K562 (cell line): ENCODE measurements around the gene GIMAP8. TPM values are rescaled to one million over a fixed set of nuclear protein-coding genes. Genes with fewer than 3 reads are reported as not detected.

Experiments used
- CSDE1 ChIP-seq, 2 experiments: fragments of 450-650 bp; IDR thresholded peaks; 2 replicates each; pipeline ENCODE4 v1.6.1; 2016; ENCODE audit warnings: mild to moderate bottlenecking in 1 of 2
- ILK ChIP-seq: fragments of 450-650 bp; IDR thresholded peaks from 2 replicates; pipeline ENCODE4 v1.6.1; 2016; ENCODE audit warnings: missing genetic modification characterization, low read depth, mild to moderate bottlenecking, missing compliant biosample characterization, moderate library complexity, borderline replicate concordance
- JUNB ChIP-seq: fragments of 450-650 bp; formaldehyde crosslinking; conservative IDR thresholded peaks from 2 replicates; pipeline ENCODE4 v1.4.0; 2020; ENCODE audit warnings: mild to moderate bottlenecking
- KLF10 ChIP-seq: fragments of 250-450 bp; sonication (Bioruptor Pico); IDR thresholded peaks from 2 replicates; pipeline ENCODE4 v1.6.1; 2021; ENCODE audit warnings: matching md5 sums
- KLF16 ChIP-seq: IDR thresholded peaks from 2 replicates; pipeline ENCODE4 v1.6.1; 2016; ENCODE audit warnings: antibody characterized with exemption
- MAFG ChIP-seq: fragments of 450-650 bp; conservative IDR thresholded peaks from 2 replicates; pipeline ENCODE4 v1.6.1; 2016; ENCODE audit warnings: missing genetic modification characterization, missing compliant biosample characterization
- MTA2 ChIP-seq: fragments of 450-650 bp; IDR thresholded peaks from 2 replicates; pipeline ENCODE4 v1.6.1; 2016; ENCODE audit warnings: low read depth
- RBM17 ChIP-seq: fragments of 200-400 bp; formaldehyde crosslinking; IDR thresholded peaks from 2 replicates; pipeline ENCODE4 v1.6.1; 2017; ENCODE audit warnings: low read depth, mild to moderate bottlenecking, low read length, borderline replicate concordance
- RBM22 ChIP-seq: fragments of 200-400 bp; formaldehyde crosslinking; IDR thresholded peaks from 2 replicates; pipeline ENCODE4 v1.6.1; 2018; ENCODE audit warnings: low read length, low read depth; ENCODE audit not compliant: poor library complexity, severe bottlenecking
- SAP30 ChIP-seq: fragments of 200-600 bp; sonication (generic); IDR thresholded peaks from 2 replicates; pipeline ENCODE4 v1.6.1; 2012; ENCODE audit warnings: borderline replicate concordance, low read depth, mild to moderate bottlenecking, moderate library complexity, low read length, control low read depth, inconsistent platforms; ENCODE audit not compliant: insufficient read depth, poor library complexity, severe bottlenecking
- ZKSCAN1 ChIP-seq: fragments of 150-350 bp; IDR thresholded peaks from 2 replicates; pipeline ENCODE4 v1.6.1; 2016; ENCODE audit warnings: low read depth, low read length
- ZNF165 ChIP-seq: fragments of 250-450 bp; sonication (Bioruptor Pico); IDR thresholded peaks from 2 replicates; pipeline ENCODE4 v1.4.0; 2020; ENCODE audit warnings: borderline replicate concordance
- ZNF41 ChIP-seq: fragments of 250-450 bp; sonication (Bioruptor Pico); conservative IDR thresholded peaks from 2 replicates; pipeline ENCODE4 v1.4.0; 2020; ENCODE audit warnings: mild to moderate bottlenecking
- polyA plus RNA-seq, 8 experiments: library from polyadenylated mRNA; depleted of rRNA in 4 of 8; stranded (reverse) in 5 of 8; unstranded in 3 of 8; fragments of >200 nt; fragmentation: Nextera tagmentation in 2 of 8; fragmentation: Illumina TruSeq in 1 of 8; extraction: Ambion mirVana in 2 of 8; extraction: Trizol in 1 of 8; gene quantifications; 2 replicates each; pipeline versions ENCODE4 v1.2.1 to v1.2.3, GENCODE V29; 2011 to 2014; ENCODE audit warnings: inconsistent platforms in 1 of 8, missing spikeins in 1 of 8
- total RNA-seq, 7 experiments: library from RNA; depleted of rRNA in 6 of 7; stranded (reverse); fragments of >200 nt in 6 of 7; fragmentation: Illumina TruSeq in 2 of 7; extraction: Trizol in 2 of 7; gene quantifications; 2 replicates each; pipeline versions ENCODE4 v1.2.1 to v1.2.3, GENCODE V29; 2011 to 2021; ENCODE audit warnings: low replicate concordance in 1 of 7
- TF ChIP-seq, protein P1 (sequence below): fragments of 450-650 bp; IDR thresholded peaks from 2 replicates; pipeline ENCODE4 v1.7.1; 2018; ENCODE audit warnings: mild to moderate bottlenecking, low read depth; ENCODE audit not compliant: partially characterized antibody
- TF ChIP-seq, protein P2 (sequence below), 2 experiments: fragments of 450-650 bp; formaldehyde crosslinking in 1 of 2; IDR thresholded peaks; 2 replicates each; pipeline versions ENCODE4 v1.4.0 to v1.6.1; 2014 to 2020; ENCODE audit warnings: mild to moderate bottlenecking in 2 of 2, borderline replicate concordance in 1 of 2, low read depth in 1 of 2
- TF ChIP-seq, protein P3 (sequence below): fragments of 250-450 bp; sonication (Bioruptor Pico); IDR thresholded peaks from 2 replicates; pipeline ENCODE4 v1.5.0; 2022; ENCODE audit warnings: mild to moderate bottlenecking

The GIMAP8 gene
- total and polyA plus RNA-seq, 9 of the 15 experiments (the other 6 are each of a cell fraction or from before 2014, with no cell fraction given): not detected

DNA sequence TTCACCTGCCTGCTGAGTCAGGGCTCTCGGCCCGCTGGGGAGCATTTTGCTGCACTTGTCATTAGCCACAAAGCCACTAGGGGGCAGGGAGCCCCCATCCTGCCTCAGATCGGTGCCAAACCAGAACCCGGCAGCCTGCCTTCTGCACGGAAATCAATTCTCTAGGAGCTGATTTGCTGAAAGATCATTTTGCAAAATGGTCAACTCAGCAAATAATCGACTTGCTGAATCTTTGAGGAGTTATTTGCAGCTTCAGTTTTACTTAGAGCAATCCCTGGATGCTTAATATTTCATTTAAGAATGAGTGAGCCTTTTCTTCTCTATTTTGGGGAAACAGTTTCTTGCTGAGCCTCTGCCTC lies 1.7 kb upstream of the GIMAP8 start (continued):
- TF ChIP-seq, protein P1, sequence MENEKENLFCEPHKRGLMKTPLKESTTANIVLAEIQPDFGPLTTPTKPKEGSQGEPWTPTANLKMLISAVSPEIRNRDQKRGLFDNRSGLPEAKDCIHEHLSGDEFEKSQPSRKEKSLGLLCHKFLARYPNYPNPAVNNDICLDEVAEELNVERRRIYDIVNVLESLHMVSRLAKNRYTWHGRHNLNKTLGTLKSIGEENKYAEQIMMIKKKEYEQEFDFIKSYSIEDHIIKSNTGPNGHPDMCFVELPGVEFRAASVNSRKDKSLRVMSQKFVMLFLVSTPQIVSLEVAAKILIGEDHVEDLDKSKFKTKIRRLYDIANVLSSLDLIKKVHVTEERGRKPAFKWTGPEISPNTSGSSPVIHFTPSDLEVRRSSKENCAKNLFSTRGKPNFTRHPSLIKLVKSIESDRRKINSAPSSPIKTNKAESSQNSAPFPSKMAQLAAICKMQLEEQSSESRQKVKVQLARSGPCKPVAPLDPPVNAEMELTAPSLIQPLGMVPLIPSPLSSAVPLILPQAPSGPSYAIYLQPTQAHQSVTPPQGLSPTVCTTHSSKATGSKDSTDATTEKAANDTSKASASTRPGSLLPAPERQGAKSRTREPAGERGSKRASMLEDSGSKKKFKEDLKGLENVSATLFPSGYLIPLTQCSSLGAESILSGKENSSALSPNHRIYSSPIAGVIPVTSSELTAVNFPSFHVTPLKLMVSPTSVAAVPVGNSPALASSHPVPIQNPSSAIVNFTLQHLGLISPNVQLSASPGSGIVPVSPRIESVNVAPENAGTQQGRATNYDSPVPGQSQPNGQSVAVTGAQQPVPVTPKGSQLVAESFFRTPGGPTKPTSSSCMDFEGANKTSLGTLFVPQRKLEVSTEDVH: no peak
- TF ChIP-seq RBM17 (no peak), MTA2 (no peak), SAP30 (no peak), CSDE1 (IDR thresholded peaks at IDR 0.05) (no peak), JUNB (CRISPR knock-in tag) (no peak), KLF16 (peak; percentile 60; the same call in 1 of the 2 replicates), MAFG (tag) (peak; percentile 99), ZNF41 (CRISPR knock-in tag) (no peak), ZNF165 (no peak), ZKSCAN1 (0 out of 2 replicates have a peak, but pooled peaks have one; percentile 19), KLF10 (CRISPR knock-in tag) (no peak), ILK (no peak), RBM22 (no peak)
- TF ChIP-seq, protein P2, sequence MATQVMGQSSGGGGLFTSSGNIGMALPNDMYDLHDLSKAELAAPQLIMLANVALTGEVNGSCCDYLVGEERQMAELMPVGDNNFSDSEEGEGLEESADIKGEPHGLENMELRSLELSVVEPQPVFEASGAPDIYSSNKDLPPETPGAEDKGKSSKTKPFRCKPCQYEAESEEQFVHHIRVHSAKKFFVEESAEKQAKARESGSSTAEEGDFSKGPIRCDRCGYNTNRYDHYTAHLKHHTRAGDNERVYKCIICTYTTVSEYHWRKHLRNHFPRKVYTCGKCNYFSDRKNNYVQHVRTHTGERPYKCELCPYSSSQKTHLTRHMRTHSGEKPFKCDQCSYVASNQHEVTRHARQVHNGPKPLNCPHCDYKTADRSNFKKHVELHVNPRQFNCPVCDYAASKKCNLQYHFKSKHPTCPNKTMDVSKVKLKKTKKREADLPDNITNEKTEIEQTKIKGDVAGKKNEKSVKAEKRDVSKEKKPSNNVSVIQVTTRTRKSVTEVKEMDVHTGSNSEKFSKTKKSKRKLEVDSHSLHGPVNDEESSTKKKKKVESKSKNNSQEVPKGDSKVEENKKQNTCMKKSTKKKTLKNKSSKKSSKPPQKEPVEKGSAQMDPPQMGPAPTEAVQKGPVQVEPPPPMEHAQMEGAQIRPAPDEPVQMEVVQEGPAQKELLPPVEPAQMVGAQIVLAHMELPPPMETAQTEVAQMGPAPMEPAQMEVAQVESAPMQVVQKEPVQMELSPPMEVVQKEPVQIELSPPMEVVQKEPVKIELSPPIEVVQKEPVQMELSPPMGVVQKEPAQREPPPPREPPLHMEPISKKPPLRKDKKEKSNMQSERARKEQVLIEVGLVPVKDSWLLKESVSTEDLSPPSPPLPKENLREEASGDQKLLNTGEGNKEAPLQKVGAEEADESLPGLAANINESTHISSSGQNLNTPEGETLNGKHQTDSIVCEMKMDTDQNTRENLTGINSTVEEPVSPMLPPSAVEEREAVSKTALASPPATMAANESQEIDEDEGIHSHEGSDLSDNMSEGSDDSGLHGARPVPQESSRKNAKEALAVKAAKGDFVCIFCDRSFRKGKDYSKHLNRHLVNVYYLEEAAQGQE (IDR thresholded peaks at IDR 0.05; ENCODE audit: borderline replicate concordance): peak; percentile 92
- TF ChIP-seq, protein P2 (CRISPR knock-in tag; IDR thresholded peaks at IDR 0.05; ENCODE audit: low read depth): no peak
- TF ChIP-seq, protein P3, sequence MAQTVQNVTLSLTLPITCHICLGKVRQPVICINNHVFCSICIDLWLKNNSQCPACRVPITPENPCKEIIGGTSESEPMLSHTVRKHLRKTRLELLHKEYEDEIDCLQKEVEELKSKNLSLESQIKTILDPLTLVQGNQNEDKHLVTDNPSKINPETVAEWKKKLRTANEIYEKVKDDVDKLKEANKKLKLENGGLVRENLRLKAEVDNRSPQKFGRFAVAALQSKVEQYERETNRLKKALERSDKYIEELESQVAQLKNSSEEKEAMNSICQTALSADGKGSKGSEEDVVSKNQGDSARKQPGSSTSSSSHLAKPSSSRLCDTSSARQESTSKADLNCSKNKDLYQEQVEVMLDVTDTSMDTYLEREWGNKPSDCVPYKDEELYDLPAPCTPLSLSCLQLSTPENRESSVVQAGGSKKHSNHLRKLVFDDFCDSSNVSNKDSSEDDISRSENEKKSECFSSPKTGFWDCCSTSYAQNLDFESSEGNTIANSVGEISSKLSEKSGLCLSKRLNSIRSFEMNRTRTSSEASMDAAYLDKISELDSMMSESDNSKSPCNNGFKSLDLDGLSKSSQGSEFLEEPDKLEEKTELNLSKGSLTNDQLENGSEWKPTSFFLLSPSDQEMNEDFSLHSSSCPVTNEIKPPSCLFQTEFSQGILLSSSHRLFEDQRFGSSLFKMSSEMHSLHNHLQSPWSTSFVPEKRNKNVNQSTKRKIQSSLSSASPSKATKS (CRISPR knock-in tag): no peak
